Measurements from ENCODE around the gene TBX1. TPM values are rescaled to one million over a fixed set of nuclear protein-coding genes. Genes with fewer than 3 reads are reported as not detected.

Gene TBX1
- total RNA-seq, 1 experiment from 2014 or later = not detected

GRCh38 chr22:19753996-19754700, 6.4 kb upstream of the TBX1 start:
- Mint-ChIP-seq H3K4me1 (ENCODE audit: low read depth, unreplicated experiment) (no peaks in the 10 kb centered on the region), H3K27me3 (ENCODE audit: unreplicated experiment) (peaks cover 94% of the 10 kb centered on the region), H3K4me3 (ENCODE audit: low read depth, unreplicated experiment) (no peak overlapping the region), H3K36me3 (ENCODE audit: insufficient read depth, unreplicated experiment) (no peaks in the 10 kb centered on the region), H3K9me3 (ENCODE audit: low read depth, unreplicated experiment) (no peaks in the 10 kb centered on the region), H3K27ac (ENCODE audit: unreplicated experiment) (no peak overlapping the region)
- no peak for TF ChIP-seq CTCF (IDR thresholded peaks at IDR 0.05; ENCODE audit: unreplicated experiment)
- DNase-seq = no peak
- CTCF ChIA-PET = interaction anchor here (0.6 kb wide), 1 partner anchor 171 kb away, joined by 4 read pairs; no protein-coding TSS in a partner anchor
- no TSS peak for BruUV-seq (replicated peaks)
- intact Hi-C loops (cut with micrococcal nuclease; ENCODE audit: unreplicated experiment) = no loop called here

- intact Hi-C loops (cut with micrococcal nuclease; ENCODE audit: unreplicated experiment) = no loop called here
- CTCF ChIA-PET = no interaction called here
- Mint-ChIP-seq H3K4me3 (ENCODE audit: low read depth, unreplicated experiment) (no peak overlapping the region), H3K27ac (ENCODE audit: unreplicated experiment) (no peak overlapping the region), H3K36me3 (ENCODE audit: insufficient read depth, unreplicated experiment) (no peaks in the 10 kb centered on the region), H3K9me3 (ENCODE audit: low read depth, unreplicated experiment) (no peaks in the 10 kb centered on the region), H3K27me3 (ENCODE audit: unreplicated experiment) (peaks cover 94% of the 10 kb centered on the region), H3K4me1 (ENCODE audit: low read depth, unreplicated experiment) (peaks cover 4% of the 10 kb centered on the region)
- no peak for TF ChIP-seq CTCF (IDR thresholded peaks at IDR 0.05; ENCODE audit: unreplicated experiment)
- no TSS peak for BruUV-seq (replicated peaks)
- no peak for DNase-seq
Observed at GRCh38 chr22:19754701-19755144, 5.9 kb upstream of the TBX1 start.

- H3K36me3 Mint-ChIP-seq (ENCODE audit: insufficient read depth, unreplicated experiment) = peaks cover 2% of the 10 kb centered on the region
- H3K4me3 Mint-ChIP-seq (ENCODE audit: low read depth, unreplicated experiment) = no peak overlapping the region
- CTCF ChIA-PET = no interaction called here
- BruUV-seq (replicated peaks) = no TSS peak
- TF ChIP-seq CTCF (IDR thresholded peaks at IDR 0.05; ENCODE audit: unreplicated experiment) = no peak
- H3K27ac Mint-ChIP-seq (ENCODE audit: unreplicated experiment) = no peak overlapping the region
- DNase-seq = no peak
- intact Hi-C loops (cut with micrococcal nuclease; ENCODE audit: unreplicated experiment) = no loop called here
- H3K9me3 Mint-ChIP-seq (ENCODE audit: low read depth, unreplicated experiment) = no peaks in the 10 kb centered on the region
- H3K4me1 Mint-ChIP-seq (ENCODE audit: low read depth, unreplicated experiment) = peaks cover 9% of the 10 kb centered on the region
- H3K27me3 Mint-ChIP-seq (ENCODE audit: unreplicated experiment) = peaks cover 94% of the 10 kb centered on the region
Observed at GRCh38 chr22:19755145-19755710, 5.3 kb upstream of the TBX1 start.

- H3K4me3 Mint-ChIP-seq (ENCODE audit: low read depth, unreplicated experiment) = peak overlapping the region; percentile 54
- no peaks in the 10 kb centered on the region for H3K9me3 Mint-ChIP-seq (ENCODE audit: low read depth, unreplicated experiment)
- DNase-seq = no peak
- H3K36me3 Mint-ChIP-seq (ENCODE audit: insufficient read depth, unreplicated experiment) = peaks cover 4% of the 10 kb centered on the region
- no peak overlapping the region for H3K27ac Mint-ChIP-seq (ENCODE audit: unreplicated experiment)
- H3K27me3 Mint-ChIP-seq (ENCODE audit: unreplicated experiment) = peaks cover 94% of the 10 kb centered on the region
- no peak for TF ChIP-seq CTCF (IDR thresholded peaks at IDR 0.05; ENCODE audit: unreplicated experiment)
- CTCF ChIA-PET = interaction anchor here (0.8 to 1.8 kb wide), 9 partner anchors 9 to 1060 kb away, joined by 3 to 11 read pairs (median 5); no protein-coding TSS in a partner anchor
- intact Hi-C loops (cut with micrococcal nuclease; ENCODE audit: unreplicated experiment) = no loop called here
- BruUV-seq (replicated peaks) = no TSS peak
- peaks cover 13% of the 10 kb centered on the region for H3K4me1 Mint-ChIP-seq (ENCODE audit: low read depth, unreplicated experiment)
Observed at GRCh38 chr22:19755722-19756287, 4.8 kb upstream of the TBX1 start.

All from Calu3 (cell line).